Mucosa of descending colon (tissue), 3 donors: ENCODE results near the gene MBTPS1. TPM values are rescaled to one million over a fixed set of nuclear protein-coding genes. Genes with fewer than 3 reads are reported as not detected.

Source experiments
- ATAC-seq: fragments of 200-7000 bp; cut with Tn5 transposase; one replicate; pipeline ENCODE4 v1.9.1; 2020; ENCODE audit warnings: mild to moderate bottlenecking, moderate library complexity
- DNase-seq, 3 donors: peaks; one replicate each; pipeline ENCODE4 v3.0.0-alpha.2; 2020
- H3K36me3 ChIP-seq: fragments of 200-600 bp; one replicate; pipeline ENCODE4 v1.8.0; 2021; ENCODE audit warnings: low read depth, mild to moderate bottlenecking
- H3K4me1 ChIP-seq: fragments of 200-600 bp; one replicate; pipeline ENCODE4 v1.8.0; 2021; ENCODE audit warnings: low read depth, mild to moderate bottlenecking
- H3K4me3 ChIP-seq: fragments of 200-600 bp; one replicate; pipeline ENCODE4 v1.8.0; 2021; ENCODE audit warnings: mild to moderate bottlenecking
- H3K9me3 ChIP-seq: fragments of 200-600 bp; one replicate; pipeline ENCODE4 v1.8.0; 2021; ENCODE audit warnings: mild to moderate bottlenecking
- CTCF ChIP-seq: fragments of 200-600 bp; IDR thresholded peaks from one replicate; pipeline ENCODE4 v1.8.0; 2022; ENCODE audit warnings: antibody characterized with exemption, mild to moderate bottlenecking
- intact Hi-C, 2 donors: fragments of 100-400 bp; cut with DNase I in 1 of 2; cut with micrococcal nuclease in 1 of 2; formaldehyde crosslinking; loops; one replicate each; pipeline versions ENCODE4 v1.11.0 to v1.11.1; 2022; cut with DNase I, micrococcal nuclease
- total RNA-seq, 3 donors: library from RNA; stranded (reverse); fragmentation: NEBNext Ultra II Directional in 2 of 3; extraction: Animal tissue kit (Norgen Biotek cat#: 25700) in 2 of 3; gene quantifications; one replicate each; pipeline versions ENCODE4 v1.2.1 to v1.2.4, GENCODE V29; 2021 to 2023
- donor health status: DM: no; HTN: no; CAD: no; lungs with moderate emphysema.
- donor health status: DM: no; HTN: no; CAD: no.
- donor health status: DM: no; HTN: yes; CAD: no.

MBTPS1 gene
- total RNA-seq, 3 donors from 2014 or later: 66.1 to 97.0 (median 93.4) TPM

GRCh38 chr16:84159007-84159406 is 42.3 kb upstream of the MBTPS1 start:
- no peak for TF ChIP-seq CTCF
- H3K4me1 ChIP-seq: no peaks in the 10 kb centered on the region
- ATAC-seq: no peak
- no peaks in the 10 kb centered on the region for H3K36me3 ChIP-seq
- DNase-seq: no peak
- no peaks in the 10 kb centered on the region for H3K9me3 ChIP-seq
- H3K4me3 ChIP-seq: no peak overlapping the region
- intact Hi-C loops: no loop called here

GRCh38 chr16:84156342-84156784 is 39.6 kb upstream of the MBTPS1 start:
- no peaks in the 10 kb centered on the region for H3K9me3 ChIP-seq
- DNase-seq (no peak), ATAC-seq (no peak)
- intact Hi-C loops: no loop called here
- H3K36me3 ChIP-seq: no peaks in the 10 kb centered on the region
- no peaks in the 10 kb centered on the region for H3K4me1 ChIP-seq
- H3K4me3 ChIP-seq: no peak overlapping the region
- TF ChIP-seq CTCF: no peak

GRCh38 chr16:84155771-84156170 is 39.0 kb upstream of the MBTPS1 start:
- H3K36me3 ChIP-seq: no peaks in the 10 kb centered on the region
- no peaks in the 10 kb centered on the region for H3K9me3 ChIP-seq
- no peaks in the 10 kb centered on the region for H3K4me1 ChIP-seq
- no peak for ATAC-seq
- TF ChIP-seq CTCF: no peak
- intact Hi-C loops: no loop called here
- no peak for DNase-seq
- no peak overlapping the region for H3K4me3 ChIP-seq

DNA sequence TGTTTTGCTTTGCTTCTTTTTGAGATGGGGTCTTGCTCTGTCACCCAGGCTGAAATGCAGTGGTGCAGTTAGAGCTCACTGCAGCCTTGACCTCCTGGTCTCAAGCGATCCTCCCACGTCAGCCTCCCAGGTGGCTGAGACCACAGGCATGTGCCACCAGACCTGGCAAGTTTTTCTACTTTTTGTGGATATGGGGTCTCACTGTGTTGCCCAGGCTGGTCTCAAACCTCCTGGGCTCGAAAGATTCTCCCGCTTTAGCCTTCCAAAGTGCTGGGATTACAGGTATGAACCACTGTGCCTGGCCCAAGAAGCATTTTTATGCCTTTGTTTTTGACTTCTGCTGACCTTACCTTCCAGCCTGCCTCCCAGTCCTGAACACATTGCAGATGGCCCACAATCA is 38.5 kb upstream of the MBTPS1 start:
- TF ChIP-seq CTCF: no peak
- intact Hi-C loops: no loop called here
- Histone ChIP-seq H3K36me3 (no peaks in the 10 kb centered on the region), H3K9me3 (no peaks in the 10 kb centered on the region), H3K4me3 (no peak overlapping the region), H3K4me1 (no peaks in the 10 kb centered on the region)
- no peak for ATAC-seq
- DNase-seq: no peak

- TF ChIP-seq CTCF: no peak
- intact Hi-C loops: no loop called here
- no peak for ATAC-seq
- no peaks in the 10 kb centered on the region for H3K4me1 ChIP-seq
- no peak overlapping the region for H3K4me3 ChIP-seq
- DNase-seq: no peak
- H3K36me3 ChIP-seq: no peaks in the 10 kb centered on the region
- H3K9me3 ChIP-seq: no peaks in the 10 kb centered on the region
Measured at GRCh38 chr16:84153660-84154214, 37.0 kb upstream of the MBTPS1 start.

- H3K4me3 ChIP-seq: no peak overlapping the region
- intact Hi-C loops: no loop called here
Measured at GRCh38 chr16:84150926-84151325, 34.2 kb upstream of the MBTPS1 start.

More at GRCh38 chr16:84150926-84151325, 34.2 kb upstream of the MBTPS1 start:
- DNase-seq (no peak), ATAC-seq (no peak)
- Histone ChIP-seq H3K36me3 (no peaks in the 10 kb centered on the region), H3K4me1 (no peaks in the 10 kb centered on the region), H3K9me3 (no peaks in the 10 kb centered on the region)
- no peak for TF ChIP-seq CTCF
